ENCODE results near the gene CABLES2.

DNA sequence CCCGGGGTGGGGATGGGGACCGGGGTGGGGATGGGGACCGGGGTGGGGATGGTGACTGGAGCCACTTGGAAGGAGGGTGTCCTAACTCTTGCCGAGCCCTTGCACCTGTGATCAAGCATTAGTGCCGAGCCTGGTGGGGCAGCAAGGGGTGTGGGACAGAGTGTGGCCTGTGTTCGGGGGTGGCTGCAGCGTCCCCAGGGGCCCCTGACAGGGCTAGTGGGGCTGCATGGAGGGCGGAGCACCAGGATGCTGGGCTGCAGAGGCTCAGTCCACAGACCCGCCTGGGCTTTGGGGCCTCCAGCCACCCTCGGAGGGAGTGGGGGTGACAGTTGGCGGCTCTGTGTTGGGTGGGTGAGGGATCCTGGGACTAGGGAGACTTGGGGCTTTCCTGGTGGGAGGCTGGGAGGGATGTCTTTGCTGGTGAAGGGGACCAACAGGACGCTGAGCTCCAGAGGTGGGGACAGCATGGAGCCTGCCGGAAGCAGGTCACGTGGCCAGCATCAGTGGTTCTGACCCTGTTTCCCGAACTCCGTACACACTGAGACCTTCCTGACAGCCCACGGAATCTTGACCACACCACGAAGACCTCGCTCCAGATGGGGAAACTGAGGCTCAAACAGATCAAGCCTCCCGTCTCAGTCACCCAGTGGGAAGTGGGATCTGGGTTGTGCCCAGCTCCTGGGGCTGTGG is 15.7 kb upstream of the CABLES2 start:
- no peak for TF ChIP-seq EZH2 (IDR thresholded peaks at IDR 0.05; ENCODE audit: borderline replicate concordance, low read length)
- TF ChIP-seq, protein P1, sequence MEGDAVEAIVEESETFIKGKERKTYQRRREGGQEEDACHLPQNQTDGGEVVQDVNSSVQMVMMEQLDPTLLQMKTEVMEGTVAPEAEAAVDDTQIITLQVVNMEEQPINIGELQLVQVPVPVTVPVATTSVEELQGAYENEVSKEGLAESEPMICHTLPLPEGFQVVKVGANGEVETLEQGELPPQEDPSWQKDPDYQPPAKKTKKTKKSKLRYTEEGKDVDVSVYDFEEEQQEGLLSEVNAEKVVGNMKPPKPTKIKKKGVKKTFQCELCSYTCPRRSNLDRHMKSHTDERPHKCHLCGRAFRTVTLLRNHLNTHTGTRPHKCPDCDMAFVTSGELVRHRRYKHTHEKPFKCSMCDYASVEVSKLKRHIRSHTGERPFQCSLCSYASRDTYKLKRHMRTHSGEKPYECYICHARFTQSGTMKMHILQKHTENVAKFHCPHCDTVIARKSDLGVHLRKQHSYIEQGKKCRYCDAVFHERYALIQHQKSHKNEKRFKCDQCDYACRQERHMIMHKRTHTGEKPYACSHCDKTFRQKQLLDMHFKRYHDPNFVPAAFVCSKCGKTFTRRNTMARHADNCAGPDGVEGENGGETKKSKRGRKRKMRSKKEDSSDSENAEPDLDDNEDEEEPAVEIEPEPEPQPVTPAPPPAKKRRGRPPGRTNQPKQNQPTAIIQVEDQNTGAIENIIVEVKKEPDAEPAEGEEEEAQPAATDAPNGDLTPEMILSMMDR (IDR thresholded peaks at IDR 0.05; ENCODE audit: low read length) = no peak

All from OCI-LY1 (cell line).